Psoas muscle (tissue), 8 donors: Measurements from ENCODE around the gene VSTM4. TPM values are rescaled to one million over a fixed set of nuclear protein-coding genes. Genes with fewer than 3 reads are reported as not detected.

ENCODE experiments used
- ATAC-seq, 4 donors: fragments of 200-7000 bp; cut with Tn5 transposase; one replicate each; pipeline ENCODE4 v1.9.1; 2020; ENCODE audit warnings: moderate library complexity in 3 of 4, mild to moderate bottlenecking in 2 of 4
- DNase-seq, 2 donors: peaks; one replicate each; pipeline ENCODE4 v3.0.0-alpha.2; 2020
- H3K27ac ChIP-seq: fragments of 200-600 bp; one replicate; pipeline ENCODE4 v1.8.0; 2022
- H3K27me3 ChIP-seq, 3 donors: fragments of 200-600 bp in 1 of 3; one replicate each; pipeline versions ENCODE4 v1.6.1 to v1.8.0; 2013 to 2022; ENCODE audit warnings: low read length in 2 of 3, mild to moderate bottlenecking in 2 of 3, moderate library complexity in 1 of 3; ENCODE audit not compliant: insufficient read depth in 3 of 3
- H3K36me3 ChIP-seq, 2 donors: fragments of 200-600 bp in 1 of 2; one replicate each; pipeline versions ENCODE4 v1.6.1 to v1.8.0; 2013 to 2022; ENCODE audit warnings: low read depth in 1 of 2, mild to moderate bottlenecking in 1 of 2, moderate library complexity in 1 of 2; ENCODE audit not compliant: insufficient read depth in 1 of 2
- H3K4me1 ChIP-seq: fragments of 200-600 bp; one replicate; pipeline ENCODE4 v1.8.0; 2022
- H3K4me3 ChIP-seq: fragments of 200-600 bp; one replicate; pipeline ENCODE4 v1.8.0; 2022; ENCODE audit warnings: mild to moderate bottlenecking
- H3K9me3 ChIP-seq: fragments of 200-600 bp; one replicate; pipeline ENCODE4 v1.8.0; 2022
- CTCF ChIP-seq: fragments of 200-600 bp; IDR thresholded peaks from one replicate; pipeline ENCODE4 v1.8.0; 2022; ENCODE audit warnings: antibody characterized with exemption
- WGBS, 3 donors: extraction: QIAGEN DNeasy Blood & Tissue Kit; methylation state at CpG; one replicate each; pipeline versions ENCODE4 v1.1.6 to v1.1.7; 2013; 5-methylcytosine and 5-hydroxymethylcytosine counted together
- intact Hi-C, 2 donors: fragments of 100-400 bp; cut with DNase I; formaldehyde crosslinking; loops; one replicate each; pipeline versions ENCODE4 v1.11.0 to v1.14.2; 2022
- polyA plus RNA-seq, 3 donors: library from polyadenylated mRNA; stranded (reverse); fragments of 200-250 nt; gene quantifications; one replicate each; pipeline ENCODE4 v1.2.3, GENCODE V29; 2013
- total RNA-seq, 4 donors: library from RNA; stranded (reverse); fragmentation: NEBNext Ultra II Directional in 2 of 4; extraction: Animal tissue kit (Norgen Biotek cat#: 25700) in 2 of 4; gene quantifications; one replicate each; pipeline versions ENCODE4 v1.2.1 to v1.2.4, GENCODE V29; 2021 to 2023
- donor health status: healthy with polysubstance abuse.
- donor health status: DM: no; HTN: no; CAD: no; lungs with moderate emphysema.
- donor health status: Bipolar disorder and iron deficiency.
- donor health status: healthy.
- donor health status: DM: yes; HTN: yes; CAD: no.
- donor health status: DM: no; HTN: no; CAD: no.
- donor health status: DM: no; HTN: no; CAD: no.
- donor health status: DM: yes; HTN: yes; CAD: no.

VSTM4 gene
- total and polyA plus RNA-seq, 7 donors: 1.0 to 4.4 (median 1.8) TPM

GRCh38 chr10:49107111-49107886, 8.0 kb downstream of the VSTM4 start:
- no peaks in the 10 kb centered on the region for H3K9me3 ChIP-seq
- H3K27me3 ChIP-seq: no peaks in the 10 kb centered on the region
- 94 to 98% (median 96%) methylated on average over 17 of the region's 17 CpGs for WGBS, 3 donors
- no peak for TF ChIP-seq CTCF
- H3K27ac ChIP-seq: no peak overlapping the region
- DNase-seq (no peak), ATAC-seq (no peak)
- peaks cover 15% of the 10 kb centered on the region for H3K4me1 ChIP-seq
- intact Hi-C loops: no loop called here
- no peaks in the 10 kb centered on the region for H3K36me3 ChIP-seq
- no peak overlapping the region for H3K4me3 ChIP-seq

GRCh38 chr10:49106451-49106850, 8.9 kb downstream of the VSTM4 start:
- Histone ChIP-seq H3K27me3 (no peaks in the 10 kb centered on the region), H3K36me3 (no peaks in the 10 kb centered on the region), H3K27ac (no peak overlapping the region), H3K9me3 (no peaks in the 10 kb centered on the region), H3K4me3 (no peak overlapping the region), H3K4me1 (peaks cover 15% of the 10 kb centered on the region)
- 24 to 42% (median 28%) methylated on average over 7 of the region's 7 CpGs for WGBS, 3 donors
- no peak for TF ChIP-seq CTCF
- no peak for ATAC-seq
- peak in 1 of 2 donors; percentile 68 for DNase-seq
- intact Hi-C loops: no loop called here

GRCh38 chr10:49105076-49105475, 10.2 kb downstream of the VSTM4 start:
- Histone ChIP-seq H3K36me3 (no peaks in the 10 kb centered on the region), H3K27ac (no peak overlapping the region), H3K27me3 (no peaks in the 10 kb centered on the region), H3K4me3 (no peak overlapping the region), H3K9me3 (no peaks in the 10 kb centered on the region), H3K4me1 (peaks cover 12% of the 10 kb centered on the region)
- ATAC-seq: no peak
- intact Hi-C loops: no loop called here
- WGBS, 3 donors: 85 to 90% (median 87%) methylated on average over 4 of the region's 4 CpGs
- no peak for DNase-seq
- TF ChIP-seq CTCF: no peak

- H3K4me1 ChIP-seq: peaks cover 9% of the 10 kb centered on the region
- no peak overlapping the region for H3K4me3 ChIP-seq
- H3K27ac ChIP-seq: no peak overlapping the region
- no peaks in the 10 kb centered on the region for H3K36me3 ChIP-seq
- intact Hi-C loops: no loop called here
- WGBS, 3 donors: 71 to 87% (median 81%) methylated on average over 5 of the region's 5 CpGs
- no peak for TF ChIP-seq CTCF
- H3K27me3 ChIP-seq: no peaks in the 10 kb centered on the region
- H3K9me3 ChIP-seq: no peaks in the 10 kb centered on the region
- ATAC-seq: no peak
- no peak for DNase-seq
Observed at GRCh38 chr10:49104323-49104722, 11.0 kb downstream of the VSTM4 start.

- no peak for TF ChIP-seq CTCF
- Histone ChIP-seq H3K4me1 (peaks cover 9% of the 10 kb centered on the region), H3K4me3 (no peak overlapping the region), H3K9me3 (no peaks in the 10 kb centered on the region), H3K27me3 (no peaks in the 10 kb centered on the region), H3K36me3 (no peaks in the 10 kb centered on the region), H3K27ac (no peak overlapping the region)
- ATAC-seq: no peak
- DNase-seq: no peak
- intact Hi-C loops: no loop called here
- WGBS, 3 donors: 86 to 90% (median 89%) methylated on average over 4 of the region's 4 CpGs
Observed at GRCh38 chr10:49103761-49104160, 11.6 kb downstream of the VSTM4 start.
